ENCODE measurements around the gene PKDREJ. TPM values are rescaled to one million over a fixed set of nuclear protein-coding genes. Genes with fewer than 3 reads are reported as not detected.

The PKDREJ gene
- polyA plus RNA-seq, 3 donors = 0.33 to 0.52 (median 0.47) TPM

DNA sequence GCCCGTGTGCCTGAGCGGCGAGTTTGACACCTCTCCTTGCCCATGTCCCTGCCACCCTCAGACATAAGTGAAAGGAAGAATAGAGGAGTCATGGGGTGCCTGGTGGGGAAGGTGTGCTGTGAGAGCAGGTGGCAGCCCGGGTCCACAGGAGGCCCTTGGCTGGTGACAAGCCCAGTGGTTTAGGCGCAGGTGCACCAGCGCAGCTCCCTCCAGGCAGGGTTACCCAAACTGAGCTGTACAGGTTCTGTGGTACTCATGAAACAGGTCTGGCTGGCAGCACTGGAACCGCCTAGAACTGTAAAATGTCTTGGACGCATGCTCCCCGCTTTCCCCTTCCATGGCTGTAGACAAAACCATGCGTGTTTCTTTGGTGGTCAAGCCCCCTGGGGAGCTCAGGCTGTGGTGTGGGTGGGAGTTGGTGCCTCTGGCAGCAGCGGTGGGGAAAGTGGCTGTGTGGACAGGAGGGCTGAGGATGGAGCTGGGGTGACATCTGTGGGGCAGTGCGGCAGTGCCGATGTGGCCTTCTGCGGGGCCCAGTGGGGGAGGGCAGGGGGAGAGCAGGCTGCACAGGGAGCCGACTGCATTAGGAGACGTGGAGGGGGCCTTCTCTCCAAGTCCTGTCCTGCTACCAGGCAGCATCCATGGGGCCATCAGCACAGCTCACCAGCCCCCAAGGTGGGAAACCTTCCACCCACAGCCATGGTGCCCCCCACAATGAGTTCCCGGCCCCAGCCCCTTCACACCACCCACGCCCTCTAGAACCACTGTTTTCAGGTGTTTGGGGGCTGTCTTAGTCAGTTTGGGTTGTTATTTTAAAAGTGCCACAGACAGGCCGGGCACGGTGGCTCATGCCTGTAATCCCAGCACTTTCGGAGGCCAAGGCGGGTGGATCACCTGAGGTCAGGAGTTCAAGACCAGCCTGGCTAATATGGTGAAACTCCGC lies 28.0 kb upstream of the PKDREJ start:
- DNase-seq = no peak

DNA sequence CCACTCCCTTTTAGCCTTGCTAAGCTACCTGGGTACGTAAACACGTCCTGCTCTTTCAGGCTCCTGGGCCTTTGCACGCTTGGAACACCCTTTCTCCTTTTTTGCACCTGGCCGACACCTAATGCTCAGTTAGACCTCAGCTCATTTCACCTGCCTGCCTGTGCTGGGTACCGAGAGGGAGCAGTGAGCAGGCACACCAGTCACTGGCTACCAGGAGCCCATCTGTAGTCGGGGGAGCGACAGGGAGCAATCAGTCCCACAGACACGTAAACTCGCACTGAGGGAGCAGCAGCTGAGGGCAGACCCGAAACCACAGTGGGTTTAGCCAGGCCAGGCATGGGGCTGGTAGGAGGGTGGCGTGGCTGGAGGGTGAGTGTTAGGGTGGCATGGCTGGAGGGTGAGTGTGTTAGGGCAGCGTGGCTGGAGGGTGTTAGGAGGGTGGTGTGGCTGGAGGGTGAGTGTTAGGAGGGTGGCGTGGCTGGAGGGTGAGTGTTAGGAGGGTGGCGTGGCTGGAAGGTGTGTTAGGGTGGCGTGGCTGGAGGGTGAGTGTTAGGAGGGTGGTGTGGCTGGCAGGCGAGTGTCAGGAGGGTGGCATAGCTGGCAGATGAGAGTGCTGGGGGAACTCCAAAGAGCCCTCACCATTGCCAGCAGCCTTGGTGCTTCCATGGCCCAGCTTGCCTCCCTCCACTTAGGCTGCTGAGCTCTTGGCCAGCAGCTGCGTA lies 27.1 kb upstream of the PKDREJ start:
- DNase-seq = no peak

DNA sequence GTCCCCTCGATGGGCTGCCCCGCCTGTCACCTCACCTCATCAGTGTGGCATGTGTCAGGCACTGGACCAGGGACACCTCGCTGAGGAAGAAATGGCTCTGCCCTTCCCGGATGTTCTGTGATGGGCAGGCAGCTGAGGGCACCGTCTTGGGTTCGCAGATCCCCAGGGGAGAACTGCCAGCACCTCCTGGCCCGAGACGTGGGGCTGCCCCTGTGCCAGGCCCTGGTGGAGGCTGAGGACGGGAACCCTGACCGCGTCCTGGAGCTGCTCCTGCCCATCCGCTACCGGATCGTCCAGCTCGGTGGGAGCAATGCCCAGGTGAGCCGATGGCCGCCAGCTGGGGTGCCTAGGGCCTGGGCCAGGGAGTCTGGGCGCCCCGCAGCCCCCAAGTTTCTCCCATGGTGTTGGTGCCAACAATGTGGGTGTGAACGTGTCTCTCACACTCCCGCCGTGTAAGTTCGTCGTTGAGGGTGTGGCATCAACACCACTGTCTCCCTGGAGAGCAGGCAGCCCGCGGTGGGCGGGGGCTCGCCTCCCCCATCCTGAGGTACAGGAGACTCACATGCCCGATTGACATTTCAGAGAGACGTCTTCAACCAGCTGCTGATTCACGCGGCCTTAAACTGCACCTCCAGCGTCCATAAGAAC lies 26.2 kb upstream of the PKDREJ start:
- no peak for DNase-seq

- DNase-seq = no peak
Observed at GRCh38 chr22:46288846-46289243, 25.7 kb upstream of the PKDREJ start.

- DNase-seq = no peak
Observed at GRCh38 chr22:46287873-46288751, 25.0 kb upstream of the PKDREJ start.

- no peak for DNase-seq
Observed at GRCh38 chr22:46286941-46287872, 24.1 kb upstream of the PKDREJ start.

GRCh38 chr22:46286006-46286405 lies 22.9 kb upstream of the PKDREJ start:
- no peak for DNase-seq

DNA sequence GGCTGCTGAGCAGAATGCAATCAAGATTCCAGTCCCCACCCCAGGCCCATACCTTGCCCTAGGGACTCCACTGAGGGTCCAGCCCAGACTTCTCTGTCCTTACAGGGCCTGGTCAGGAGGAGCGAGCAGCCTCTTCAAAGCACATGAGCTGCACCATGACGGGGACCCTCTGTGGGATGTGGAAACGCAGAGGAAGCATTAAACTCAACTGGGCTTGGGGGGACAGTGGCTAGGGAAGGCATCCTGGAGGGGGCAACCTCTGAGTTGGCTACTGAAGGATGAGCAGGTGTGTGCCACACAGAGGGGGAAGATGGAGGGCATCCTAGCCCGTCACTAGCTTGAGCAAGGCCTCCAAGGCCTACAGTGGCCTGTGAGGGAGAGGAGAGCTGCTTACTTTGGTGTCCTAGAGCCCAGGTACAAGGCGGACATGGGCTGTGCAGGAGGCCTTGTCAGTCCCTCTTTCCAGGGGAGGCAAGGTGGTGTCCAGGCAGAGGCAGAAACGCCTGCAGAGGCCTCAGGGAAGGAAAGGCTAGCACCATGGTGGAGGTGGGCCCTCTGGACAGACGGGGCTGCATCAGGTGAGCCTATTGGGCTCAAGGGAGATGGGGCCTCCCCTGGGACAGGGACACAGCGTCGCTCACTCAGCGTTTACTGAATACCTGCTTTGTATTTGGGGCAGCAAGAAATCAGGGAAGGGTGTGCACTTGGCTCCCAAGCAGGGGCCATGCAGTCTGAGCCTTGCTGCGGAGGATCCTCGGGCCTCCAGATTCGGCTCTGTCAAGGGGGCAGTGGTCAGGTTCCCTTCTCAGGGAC lies 18.9 kb upstream of the PKDREJ start:
- DNase-seq = no peak

GRCh38 chr22:46280999-46281623 lies 18.0 kb upstream of the PKDREJ start:
- no peak for DNase-seq

GRCh38 chr22:46280063-46280817 lies 17.1 kb upstream of the PKDREJ start:
- no peak for DNase-seq

- no peak for DNase-seq
Observed at GRCh38 chr22:46278656-46279645, 15.8 kb upstream of the PKDREJ start.

DNA sequence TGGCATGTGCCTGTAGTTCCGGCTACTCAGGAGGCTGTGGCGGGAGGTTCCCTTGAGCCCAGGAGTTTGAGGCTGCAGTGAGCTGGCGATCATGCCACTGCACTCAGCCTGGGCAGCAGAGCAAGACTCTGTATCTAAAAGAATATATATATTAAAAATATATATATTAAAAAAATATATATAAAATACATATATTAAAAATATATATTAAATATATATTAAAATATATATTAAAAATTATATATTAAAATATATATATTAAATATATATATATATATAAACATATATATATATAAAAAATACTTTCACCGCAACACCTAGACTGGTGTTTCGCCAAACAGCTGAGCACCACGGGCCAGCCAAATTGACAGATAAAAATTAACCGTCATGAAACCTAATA lies 13.4 kb upstream of the PKDREJ start:
- DNase-seq = no peak

- DNase-seq = no peak
Observed at GRCh38 chr22:46275455-46276122, 12.4 kb upstream of the PKDREJ start.

GRCh38 chr22:46274381-46274780 lies 11.2 kb upstream of the PKDREJ start:
- no peak for DNase-seq

DNA sequence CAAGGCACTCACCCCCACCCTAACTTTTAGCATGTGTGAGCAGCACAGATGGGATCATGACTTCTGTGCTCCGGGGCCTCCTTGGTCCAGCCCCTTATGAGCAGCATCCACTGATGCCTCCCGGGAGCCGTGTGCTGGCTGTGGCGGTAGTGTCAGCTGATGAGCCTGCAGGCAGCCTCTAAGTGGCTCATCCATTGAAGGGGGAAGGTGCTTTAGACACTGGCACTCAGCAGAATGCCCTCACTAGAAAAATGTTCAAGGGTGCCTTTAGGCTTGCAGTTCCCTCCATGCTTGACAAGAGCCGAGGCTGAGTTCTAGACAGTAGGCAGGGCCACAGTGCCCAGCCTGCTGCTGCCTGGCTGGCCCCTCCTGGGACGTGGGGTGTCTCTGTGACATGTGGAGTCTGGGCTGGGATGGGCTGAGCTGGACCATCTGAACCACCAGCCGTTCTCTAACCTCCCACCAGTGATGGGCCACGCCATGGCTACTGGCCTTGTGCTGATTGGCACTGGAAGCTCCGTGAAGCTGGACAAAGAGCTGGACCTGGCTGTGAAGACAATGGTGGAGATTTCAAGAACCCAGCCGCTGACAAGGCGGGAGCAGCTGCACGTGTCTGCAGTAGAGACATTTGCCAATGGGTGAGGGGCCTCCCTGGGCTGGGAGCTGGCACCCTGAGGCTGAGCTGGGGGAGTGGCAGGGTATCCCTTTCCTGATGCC lies 10.4 kb upstream of the PKDREJ start:
- no peak for DNase-seq
